ENCODE data around the gene EEF1G. TPM values are rescaled to one million over a fixed set of nuclear protein-coding genes. Genes with fewer than 3 reads are reported as not detected.

The EEF1G gene
- total RNA-seq, 4 donors from 2014 or later: 1,221 to 2,946 (median 2,495) TPM

GRCh38 chr11:62546929-62547625 is 26.6 kb downstream of the EEF1G start:
- Histone ChIP-seq H3K27me3 (no peaks in the 10 kb centered on the region), H3K4me3 (peak overlapping the region; percentile 77), H3K27ac (peak overlapping the region; percentile 98), H3K36me3 (no peaks in the 10 kb centered on the region), H3K4me1 (peaks cover 72% of the 10 kb centered on the region), H3K9me3 (no peaks in the 10 kb centered on the region)
- 3% methylated on average over 33 of the region's 40 CpGs for WGBS
- peak in 1 of 2 donors; percentile 80 for DNase-seq (ENCODE audit: low spot score in 2 of 2)
- TF ChIP-seq EP300 (IDR thresholded peaks at IDR 0.05) (no peak), POLR2A (IDR thresholded peaks at IDR 0.05) (no peak), CTCF (IDR thresholded peaks at IDR 0.05) (no peak), POLR2AphosphoS5 (IDR thresholded peaks at IDR 0.05) (no peak)

- WGBS: 0% methylated on average over 7 of the region's 69 CpGs
Observed at GRCh38 chr11:62546244-62546928, 27.3 kb downstream of the EEF1G start, which contains the start of gene AHNAK. Gene AHNAK (minus strand): TSS chr11:62546806. CDS start chr11:62536098, 10,708 bp downstream.

GRCh38 chr11:62545437-62546243 is 28.1 kb downstream of the EEF1G start:
- H3K36me3 ChIP-seq: no peaks in the 10 kb centered on the region
- no peaks in the 10 kb centered on the region for H3K27me3 ChIP-seq
- no peaks in the 10 kb centered on the region for H3K9me3 ChIP-seq
- under 1% methylated on average over 49 of the region's 59 CpGs for WGBS
- H3K27ac ChIP-seq: peak overlapping the region; percentile 98
- H3K4me3 ChIP-seq: peak overlapping the region; percentile 77
- peak; percentile 97 for DNase-seq (ENCODE audit: low spot score in 2 of 2)
- H3K4me1 ChIP-seq: peaks cover 72% of the 10 kb centered on the region
- TF ChIP-seq POLR2AphosphoS5 (IDR thresholded peaks at IDR 0.05): peak in 2 of 3 donors; percentile 67 to 89
- no peak for TF ChIP-seq CTCF (IDR thresholded peaks at IDR 0.05)
- peak in 1 of 2 donors; percentile 31 for TF ChIP-seq POLR2A (IDR thresholded peaks at IDR 0.05)

More at GRCh38 chr11:62546244-62546928, 27.3 kb downstream of the EEF1G start, which contains the start of gene AHNAK:
- peak; percentile 93 to 96 for DNase-seq (ENCODE audit: low spot score in 2 of 2)
- H3K27me3 ChIP-seq: no peaks in the 10 kb centered on the region
- no peaks in the 10 kb centered on the region for H3K36me3 ChIP-seq
- no peaks in the 10 kb centered on the region for H3K9me3 ChIP-seq
- peak within 1 kb of the TSS; percentile 98 for H3K27ac ChIP-seq
- TF ChIP-seq EP300 (IDR thresholded peaks at IDR 0.05) (no peak), POLR2AphosphoS5 (IDR thresholded peaks at IDR 0.05) (peak in 2 of 3 donors; percentile 93 to 94), POLR2A (IDR thresholded peaks at IDR 0.05) (peak; percentile 75 to 90)
- peaks cover 72% of the 10 kb centered on the region for H3K4me1 ChIP-seq
- H3K4me3 ChIP-seq: peak within 1 kb of the TSS; percentile 77

GRCh38 chr11:62544581-62545436 is 28.9 kb downstream of the EEF1G start:
- H3K4me3 ChIP-seq: peak overlapping the region; percentile 77
- H3K36me3 ChIP-seq: no peaks in the 10 kb centered on the region
- WGBS: under 1% methylated on average over 21 of the region's 32 CpGs
- H3K27me3 ChIP-seq: no peaks in the 10 kb centered on the region
- H3K4me1 ChIP-seq: peaks cover 74% of the 10 kb centered on the region
- TF ChIP-seq POLR2AphosphoS5 (IDR thresholded peaks at IDR 0.05): no peak
- TF ChIP-seq EP300 (IDR thresholded peaks at IDR 0.05): no peak
- TF ChIP-seq CTCF (IDR thresholded peaks at IDR 0.05): no peak
- no peak for TF ChIP-seq POLR2A (IDR thresholded peaks at IDR 0.05)
- DNase-seq (ENCODE audit: low spot score in 2 of 2): peak in 1 of 2 donors; percentile 76
- no peaks in the 10 kb centered on the region for H3K9me3 ChIP-seq
- H3K27ac ChIP-seq: peak overlapping the region; percentile 98
